HG03520 (cell line): ENCODE results near the gene HGF.
"Not testable (repeated sequence)": the region's sequence is repeated elsewhere in the genome, so short reads cannot be mapped to it uniquely, and the experiment has no call there.

Experiments
- ATAC-seq: cut with Tn5 transposase; IDR thresholded peaks from one replicate; pipeline ENCODE4 v1.9.1; 2021; ENCODE audit warnings: mild to moderate bottlenecking, moderate library complexity; ENCODE audit not compliant: unreplicated experiment

The HGF gene

GRCh38 chr7:81725003-81725811, 44.6 kb downstream of the HGF start:
- no peak for ATAC-seq

GRCh38 chr7:81722250-81722649, 47.6 kb downstream of the HGF start:
- ATAC-seq: not testable (repeated sequence)

GRCh38 chr7:81721437-81721836, 48.4 kb downstream of the HGF start:
- ATAC-seq: no peak

GRCh38 chr7:81719865-81720264, 50.0 kb downstream of the HGF start:
- no peak for ATAC-seq

GRCh38 chr7:81715984-81716588, 53.8 kb downstream of the HGF start:
- ATAC-seq: no peak

- no peak for ATAC-seq
These were observed 55.5 kb downstream of the HGF start for GRCh38 chr7:81714306-81714705.

- ATAC-seq: no peak
These were observed 59.1 kb downstream of the HGF start for GRCh38 chr7:81710751-81711150.

- ATAC-seq: no peak
These were observed 60.0 kb downstream of the HGF start for GRCh38 chr7:81709836-81710235.

GRCh38 chr7:81707966-81708365, 61.9 kb downstream of the HGF start:
- ATAC-seq: no peak

GRCh38 chr7:81707196-81707595, 62.7 kb downstream of the HGF start:
- ATAC-seq: no peak

GRCh38 chr7:81705206-81705605, 64.6 kb downstream of the HGF start:
- no peak for ATAC-seq

- ATAC-seq: no peak
These were observed 65.3 kb downstream of the HGF start for GRCh38 chr7:81704595-81704994.

- no peak for ATAC-seq
These were observed 70.9 kb downstream of the HGF start for GRCh38 chr7:81698965-81699364.

GRCh38 chr7:81694711-81695110, 75.1 kb downstream of the HGF start:
- no peak for ATAC-seq

GRCh38 chr7:81693894-81694293, 76.0 kb downstream of the HGF start:
- ATAC-seq: no peak

- ATAC-seq: no peak
These were observed 76.8 kb downstream of the HGF start for GRCh38 chr7:81693080-81693479.

GRCh38 chr7:81692146-81692905, 77.5 kb downstream of the HGF start:
- no peak for ATAC-seq

- ATAC-seq: no peak
These were observed 78.5 kb downstream of the HGF start for GRCh38 chr7:81691199-81691821.

GRCh38 chr7:81690688-81691087, 79.2 kb downstream of the HGF start:
- ATAC-seq: no peak

GRCh38 chr7:81690251-81690650, 79.6 kb downstream of the HGF start:
- ATAC-seq: no peak

GRCh38 chr7:81688622-81689411, 81.0 kb downstream of the HGF start:
- no peak for ATAC-seq
